Right renal cortex interstitium (tissue), 3 donors: ENCODE data around the gene POC5. TPM values are rescaled to one million over a fixed set of nuclear protein-coding genes. Genes with fewer than 3 reads are reported as not detected.

ENCODE experiments used
- polyA plus RNA-seq, 3 donors: library from polyadenylated mRNA; unstranded; fragments of 120-200 nt; gene quantifications; one replicate each; pipeline ENCODE4 v1.2.1, GENCODE V29; 2013; ENCODE audit not compliant: insufficient read length in 3 of 3

The POC5 gene
- polyA plus RNA-seq, 3 donors = 13.6 to 20.1 (median 20.0) TPM

Other genes starting within 250 kb of the POC5 start
- 10 to 100 TPM; 62.3 to 65.1 (median 63.5) TPM for gene CERT1, start 205.8 kb downstream of the POC5 start, polyA plus RNA-seq
- 10 to 100 TPM; 26.6 to 30.8 (median 29.8) TPM for gene POLK, start 205.5 kb downstream of the POC5 start, polyA plus RNA-seq
- gene ANKDD1B, start 106.0 kb downstream of the POC5 start, polyA plus RNA-seq = 1 to 10 TPM; 4.7 to 5.6 (median 5.2) TPM